ENCODE results near the gene YAE1. TPM values are rescaled to one million over a fixed set of nuclear protein-coding genes. Genes with fewer than 3 reads are reported as not detected.

YAE1 gene
- total RNA-seq, 6 experiments from 2014 or later = 21.6 to 25.4 (median 23.0) TPM

GRCh38 chr7:39527296-39527695, 38.9 kb upstream of the YAE1 start:
- H3K9me3 Mint-ChIP-seq = no peaks in the 10 kb centered on the region
- peaks cover 19% of the 10 kb centered on the region for H3K4me1 Mint-ChIP-seq (ENCODE audit: low read depth)
- peaks cover 30% of the 10 kb centered on the region for H3K27me3 Mint-ChIP-seq (ENCODE audit: insufficient read depth)
- DNase-seq = no peak
- H3K27ac Mint-ChIP-seq = no peak overlapping the region
- no peak overlapping the region for H3K4me3 Mint-ChIP-seq
- H3K36me3 Mint-ChIP-seq (ENCODE audit: low read depth) = no peaks in the 10 kb centered on the region
- TF ChIP-seq CTCF (IDR thresholded peaks at IDR 0.05) = no peak

GRCh38 chr7:39527951-39528350, 38.3 kb upstream of the YAE1 start:
- Mint-ChIP-seq H3K4me3 (no peak overlapping the region), H3K27me3 (ENCODE audit: insufficient read depth) (peaks cover 33% of the 10 kb centered on the region), H3K27ac (no peak overlapping the region), H3K36me3 (ENCODE audit: low read depth) (no peaks in the 10 kb centered on the region), H3K9me3 (no peaks in the 10 kb centered on the region), H3K4me1 (ENCODE audit: low read depth) (peaks cover 19% of the 10 kb centered on the region)
- DNase-seq = no peak
- no peak for TF ChIP-seq CTCF (IDR thresholded peaks at IDR 0.05)

- Mint-ChIP-seq H3K4me3 (no peak overlapping the region), H3K36me3 (ENCODE audit: low read depth) (no peaks in the 10 kb centered on the region), H3K4me1 (ENCODE audit: low read depth) (peaks cover 19% of the 10 kb centered on the region), H3K9me3 (no peaks in the 10 kb centered on the region), H3K27me3 (ENCODE audit: insufficient read depth) (peaks cover 31% of the 10 kb centered on the region), H3K27ac (no peak overlapping the region)
- no peak for TF ChIP-seq CTCF (IDR thresholded peaks at IDR 0.05)
- no peak for DNase-seq
These were observed 37.4 kb upstream of the YAE1 start for GRCh38 chr7:39528849-39529248.

GRCh38 chr7:39529582-39529981, 36.6 kb upstream of the YAE1 start:
- DNase-seq = no peak
- Mint-ChIP-seq H3K4me1 (ENCODE audit: low read depth) (peaks cover 19% of the 10 kb centered on the region), H3K36me3 (ENCODE audit: low read depth) (no peaks in the 10 kb centered on the region), H3K4me3 (no peak overlapping the region), H3K27ac (no peak overlapping the region), H3K9me3 (no peaks in the 10 kb centered on the region), H3K27me3 (ENCODE audit: insufficient read depth) (peaks cover 27% of the 10 kb centered on the region)
- no peak for TF ChIP-seq CTCF (IDR thresholded peaks at IDR 0.05)

- no peak for TF ChIP-seq CTCF (IDR thresholded peaks at IDR 0.05)
- H3K9me3 Mint-ChIP-seq = no peaks in the 10 kb centered on the region
- no peak for DNase-seq
- no peak overlapping the region for H3K27ac Mint-ChIP-seq
- H3K4me1 Mint-ChIP-seq (ENCODE audit: low read depth) = peaks cover 10% of the 10 kb centered on the region
- no peaks in the 10 kb centered on the region for H3K36me3 Mint-ChIP-seq (ENCODE audit: low read depth)
- no peak overlapping the region for H3K4me3 Mint-ChIP-seq
- peaks cover 32% of the 10 kb centered on the region for H3K27me3 Mint-ChIP-seq (ENCODE audit: insufficient read depth)
These were observed 35.2 kb upstream of the YAE1 start for GRCh38 chr7:39530971-39531370.

- H3K9me3 Mint-ChIP-seq = no peaks in the 10 kb centered on the region
- no peak overlapping the region for H3K4me3 Mint-ChIP-seq
- no peak for DNase-seq
- H3K27ac Mint-ChIP-seq = no peak overlapping the region
- peaks cover 2% of the 10 kb centered on the region for H3K4me1 Mint-ChIP-seq (ENCODE audit: low read depth)
- no peak for TF ChIP-seq CTCF (IDR thresholded peaks at IDR 0.05)
- H3K27me3 Mint-ChIP-seq (ENCODE audit: insufficient read depth) = peaks cover 34% of the 10 kb centered on the region
- no peaks in the 10 kb centered on the region for H3K36me3 Mint-ChIP-seq (ENCODE audit: low read depth)
These were observed 34.4 kb upstream of the YAE1 start for GRCh38 chr7:39531818-39532217.
